GM19397 (cell line): ENCODE results near the gene ITGA6.
"Not testable (repeated sequence)": the region's sequence is repeated elsewhere in the genome, so short reads cannot be mapped to it uniquely, and the experiment has no call there.

ENCODE experiments used
- ATAC-seq: cut with Tn5 transposase; IDR thresholded peaks from one replicate; pipeline ENCODE4 v1.9.1; 2021; ENCODE audit warnings: mild to moderate bottlenecking, moderate library complexity; ENCODE audit not compliant: unreplicated experiment

The ITGA6 gene

DNA sequence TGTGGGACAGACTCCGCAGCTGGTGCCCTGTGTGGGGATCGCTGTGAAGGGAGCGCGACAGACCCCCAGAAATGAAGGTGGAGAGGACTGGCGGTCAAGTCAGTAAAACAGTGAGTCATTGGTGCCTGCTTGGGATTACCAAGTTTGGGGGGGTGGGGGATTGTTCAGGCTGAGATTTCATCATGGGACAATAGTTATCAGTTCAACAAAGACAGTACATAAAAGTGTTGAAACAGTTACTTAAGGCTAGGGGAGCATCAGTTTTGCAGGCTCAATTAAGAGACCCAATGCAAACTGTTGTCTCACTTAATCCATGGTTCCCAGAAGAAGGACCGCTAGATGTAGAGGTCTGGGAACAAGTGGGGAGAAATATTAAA, 86.1 kb downstream of the ITGA6 start:
- ATAC-seq = no peak

DNA sequence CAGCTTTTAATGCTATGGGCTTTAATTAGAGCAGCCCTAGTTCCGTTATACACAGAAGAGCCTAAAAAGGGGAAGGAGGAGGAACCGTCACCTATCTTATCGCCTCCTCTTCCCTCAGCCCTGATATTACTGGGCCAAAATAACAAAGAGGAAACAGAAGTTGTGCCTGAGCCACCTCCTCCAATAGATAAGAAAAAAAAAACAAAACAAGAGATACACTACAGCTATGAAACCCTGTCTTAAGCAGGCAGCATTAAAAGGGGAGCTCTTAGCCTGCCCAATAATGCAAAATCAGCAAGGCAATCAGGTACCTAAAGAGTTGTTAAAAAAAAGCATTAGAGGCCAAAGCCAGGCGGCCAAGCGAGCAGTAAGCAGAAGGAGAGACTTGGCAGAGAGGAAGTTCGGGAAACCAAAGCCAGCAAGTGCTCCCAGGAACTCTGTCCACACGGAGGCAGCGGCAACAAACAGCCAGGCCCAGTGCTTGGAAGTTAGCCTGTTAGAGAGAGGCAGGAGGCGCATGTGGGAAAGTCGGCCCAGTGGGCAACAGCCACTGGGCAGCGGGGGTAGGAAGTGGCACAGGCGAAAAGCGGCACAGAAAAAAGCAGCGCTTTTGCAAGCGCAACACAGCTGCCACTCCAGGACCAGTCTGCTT, 86.7 kb downstream of the ITGA6 start:
- no peak for ATAC-seq

DNA sequence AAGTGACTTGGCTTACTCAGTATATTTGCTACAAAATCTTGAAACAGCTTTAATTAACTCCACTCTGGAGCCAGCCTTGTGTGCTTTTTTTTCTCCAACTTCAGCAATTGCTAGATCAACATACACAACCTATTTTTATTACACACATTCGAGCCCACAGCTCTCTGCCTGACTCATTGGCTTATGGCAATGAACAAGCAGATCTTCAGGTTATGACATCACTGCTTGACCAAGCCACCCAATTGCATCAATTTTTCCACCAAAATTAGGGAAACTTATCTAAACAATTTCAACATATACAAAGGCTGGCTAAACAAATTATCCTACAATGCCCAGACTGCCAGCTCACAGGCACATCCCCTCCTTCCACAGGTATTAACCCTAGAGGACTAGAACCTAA, 88.9 kb downstream of the ITGA6 start:
- no peak for ATAC-seq

DNA sequence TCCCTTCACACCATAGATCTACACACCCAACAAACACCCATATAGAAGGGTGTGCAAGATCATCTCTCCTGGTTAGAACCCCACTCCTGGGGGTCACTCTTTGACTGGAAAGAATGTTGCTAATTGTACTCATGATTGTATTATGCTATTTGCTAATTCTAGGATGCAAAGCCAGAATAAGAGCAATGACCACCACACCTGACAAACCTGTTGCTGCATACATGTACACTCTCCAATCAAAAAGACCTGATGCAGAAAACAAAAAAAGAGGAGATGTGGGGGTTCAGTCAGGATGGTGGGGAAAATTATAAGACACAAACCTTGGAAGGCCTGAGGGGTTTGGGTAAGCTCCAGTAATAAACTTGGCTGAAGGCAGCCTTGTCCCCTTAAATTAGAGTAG, 91.6 kb downstream of the ITGA6 start:
- no peak for ATAC-seq

DNA sequence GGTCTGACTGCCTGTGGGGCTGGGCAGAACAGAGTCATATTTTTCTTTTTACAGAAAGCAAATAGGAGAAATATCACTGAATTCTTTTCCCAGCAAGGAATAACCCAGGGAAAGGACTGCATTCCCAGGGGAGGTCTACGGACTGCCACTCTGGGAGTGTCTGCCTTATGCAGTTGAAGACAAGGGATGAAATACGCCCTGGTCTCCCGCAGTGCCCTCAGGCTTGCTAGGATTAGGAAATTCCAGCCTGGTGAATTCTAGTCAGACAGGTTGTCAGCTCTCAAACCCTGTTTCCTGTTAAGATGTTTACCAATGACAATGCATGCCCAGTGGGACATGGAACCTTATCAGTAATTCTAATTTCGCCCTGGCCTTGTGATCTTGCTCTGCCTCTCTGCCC, 98.2 kb downstream of the ITGA6 start:
- no peak for ATAC-seq

DNA sequence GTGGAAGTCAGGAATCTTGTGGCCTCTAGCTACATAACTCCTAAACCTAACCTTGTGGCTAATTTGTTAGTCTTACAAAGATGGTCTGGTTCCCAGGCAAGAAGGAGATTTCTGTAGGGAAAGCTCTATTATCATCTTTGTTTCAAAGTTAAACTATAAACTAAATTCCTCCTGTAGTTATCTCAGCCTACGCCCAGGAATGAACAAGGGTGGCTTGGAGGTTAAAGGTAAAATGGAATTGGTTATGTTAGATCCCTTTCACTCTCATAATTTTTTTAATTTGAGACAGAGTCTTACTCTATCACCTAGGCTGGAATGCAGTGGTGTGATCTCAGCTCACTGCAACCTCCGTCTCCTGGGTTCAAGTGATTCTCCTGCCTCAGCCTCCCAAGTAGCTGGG, 103.9 kb downstream of the ITGA6 start:
- no peak for ATAC-seq

DNA sequence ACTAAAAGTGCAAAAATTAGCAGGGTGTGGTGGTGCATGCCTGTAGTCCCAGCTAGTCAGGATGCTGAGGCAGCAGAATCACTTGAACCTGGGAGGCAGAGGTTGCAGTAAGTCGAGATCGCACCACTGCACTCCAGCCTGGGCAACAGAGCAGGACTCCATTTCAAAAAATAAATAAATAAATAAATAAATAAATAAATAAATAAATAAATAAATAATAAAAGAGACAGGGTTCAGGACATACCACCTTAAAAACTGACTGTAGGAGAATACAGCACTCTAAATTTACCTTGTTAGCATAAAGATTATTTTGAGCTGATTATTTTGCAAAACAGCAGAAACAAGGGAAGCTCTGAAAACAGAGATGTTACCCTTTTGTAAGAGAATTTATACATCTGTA, 105.1 kb downstream of the ITGA6 start:
- ATAC-seq = not testable (repeated sequence)

DNA sequence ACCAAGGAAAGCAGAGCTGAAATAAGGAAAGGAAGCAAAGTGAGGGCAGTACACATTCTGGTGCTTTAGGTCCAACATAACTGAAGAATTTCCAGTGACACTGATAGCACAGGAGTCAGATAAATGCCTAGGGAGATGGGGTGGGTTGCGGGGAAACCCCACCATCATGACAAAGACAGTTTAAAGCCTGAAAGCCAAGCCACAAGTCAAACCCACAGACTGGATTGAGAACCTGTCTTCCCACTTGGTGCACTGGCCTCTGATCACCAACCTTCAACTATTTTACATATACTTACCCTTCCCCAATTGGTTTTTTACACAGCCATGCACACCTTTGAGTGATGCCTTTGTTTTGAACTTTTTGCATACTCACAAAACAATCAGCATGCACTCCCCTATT, 106.3 kb downstream of the ITGA6 start:
- ATAC-seq = no peak

DNA sequence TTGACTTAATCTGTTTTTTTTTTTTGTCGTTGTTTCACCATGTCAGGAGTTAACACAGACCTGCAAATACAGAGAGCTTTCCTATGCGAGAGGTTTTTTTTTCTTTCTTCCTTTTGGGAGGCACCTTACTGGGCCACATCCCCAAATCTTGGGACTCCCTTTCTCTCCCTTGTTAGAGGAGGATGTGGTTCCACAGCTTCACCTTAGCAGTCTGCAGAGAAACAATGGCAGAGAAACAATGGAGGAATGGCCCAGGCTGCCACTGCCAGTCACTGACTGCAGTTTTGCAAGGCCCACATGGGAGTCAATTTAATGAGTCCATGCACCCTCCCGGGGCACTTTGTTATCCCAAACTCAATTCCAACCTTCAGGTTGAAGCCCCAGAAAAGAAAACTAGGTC, 107.7 kb downstream of the ITGA6 start:
- ATAC-seq = no peak

DNA sequence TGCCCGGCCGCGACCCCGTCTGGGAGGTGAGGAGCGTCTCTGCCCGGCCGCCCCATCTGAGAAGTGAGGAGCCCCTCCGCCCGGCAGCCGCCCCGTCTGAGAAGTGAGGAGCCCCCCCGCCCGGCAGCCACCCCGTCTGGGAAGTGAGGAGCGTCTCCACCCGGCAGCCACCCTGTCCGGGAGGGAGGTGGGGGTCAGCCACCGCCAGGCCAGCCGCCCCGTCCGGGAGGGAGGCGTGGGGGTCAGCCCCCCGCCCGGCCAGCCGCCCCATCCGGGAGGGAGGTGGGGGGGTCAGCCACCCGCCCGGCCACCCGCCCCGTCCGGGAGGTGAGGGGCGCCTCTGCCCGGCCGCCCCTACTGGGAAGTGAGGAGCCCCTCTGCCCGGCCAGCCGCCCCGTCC, 110.5 kb downstream of the ITGA6 start:
- not testable (repeated sequence) for ATAC-seq

DNA sequence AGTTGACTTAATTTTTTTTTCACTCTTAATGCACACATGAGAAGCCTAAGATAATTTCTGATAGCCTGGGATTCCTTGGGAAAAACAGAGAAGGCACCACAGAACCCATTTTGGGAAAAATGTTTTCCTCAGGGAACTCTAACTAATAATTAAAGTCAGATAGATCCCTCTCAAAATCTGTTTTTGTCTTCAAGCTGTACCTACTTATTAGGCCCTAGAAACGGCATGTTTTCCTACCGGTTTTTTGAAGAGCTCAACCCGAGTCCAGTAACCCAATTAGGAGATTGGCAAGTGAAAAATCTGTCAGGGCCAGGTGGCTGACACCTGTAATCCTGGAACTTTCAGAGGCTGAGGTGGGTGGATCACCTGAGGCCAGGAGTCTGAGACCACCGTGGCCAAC, 112.4 kb downstream of the ITGA6 start:
- ATAC-seq = no peak

DNA sequence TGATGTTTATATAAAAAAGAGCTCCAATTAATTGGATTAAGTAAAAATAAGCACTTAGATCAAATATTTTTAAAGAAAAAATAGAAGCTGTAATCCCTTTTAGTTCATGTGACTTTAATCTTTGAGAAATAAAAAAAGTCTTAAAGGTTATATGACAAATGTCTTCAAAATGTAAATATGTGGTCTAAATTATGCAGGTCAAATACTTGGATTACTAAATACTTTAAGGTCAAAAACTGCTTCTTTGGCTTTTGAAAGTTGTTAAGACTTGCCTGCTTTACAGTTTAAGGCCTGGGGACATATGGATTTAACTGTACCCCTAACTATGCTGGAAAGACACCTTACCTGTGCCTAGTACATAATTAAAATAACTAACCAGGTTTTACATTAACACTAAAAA, 113.0 kb downstream of the ITGA6 start:
- no peak for ATAC-seq

DNA sequence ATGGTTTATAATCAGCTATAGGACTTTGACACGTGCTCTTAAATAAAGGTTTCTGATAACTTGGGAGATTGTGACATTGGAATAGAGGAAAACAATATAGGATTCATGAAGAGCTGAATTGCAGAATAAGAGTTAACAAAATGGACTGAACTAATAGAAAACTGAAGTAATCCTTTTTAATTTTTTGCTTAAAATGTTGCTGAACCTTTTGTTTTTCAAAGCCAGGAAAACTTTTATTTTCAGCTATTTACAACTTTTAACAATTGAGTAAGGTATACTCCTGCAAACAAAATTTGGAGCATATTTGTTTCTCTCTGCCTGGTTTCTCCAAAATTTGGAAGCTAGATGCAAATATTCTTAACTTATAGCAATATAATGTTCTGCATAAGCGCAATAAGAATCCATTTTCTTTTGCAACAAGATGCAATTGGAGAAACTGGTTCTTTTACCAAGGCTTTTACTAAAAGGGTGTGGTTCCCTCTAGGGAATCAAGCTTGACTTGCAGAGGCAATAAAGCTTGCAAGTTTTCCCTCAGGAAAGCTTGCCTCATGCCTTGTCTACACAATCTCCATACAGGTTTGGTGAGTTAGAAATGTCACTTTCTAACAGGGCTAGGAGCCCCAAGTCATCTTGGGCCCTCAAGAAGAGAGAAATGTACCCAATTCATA, 118.2 kb downstream of the ITGA6 start:
- ATAC-seq = no peak

DNA sequence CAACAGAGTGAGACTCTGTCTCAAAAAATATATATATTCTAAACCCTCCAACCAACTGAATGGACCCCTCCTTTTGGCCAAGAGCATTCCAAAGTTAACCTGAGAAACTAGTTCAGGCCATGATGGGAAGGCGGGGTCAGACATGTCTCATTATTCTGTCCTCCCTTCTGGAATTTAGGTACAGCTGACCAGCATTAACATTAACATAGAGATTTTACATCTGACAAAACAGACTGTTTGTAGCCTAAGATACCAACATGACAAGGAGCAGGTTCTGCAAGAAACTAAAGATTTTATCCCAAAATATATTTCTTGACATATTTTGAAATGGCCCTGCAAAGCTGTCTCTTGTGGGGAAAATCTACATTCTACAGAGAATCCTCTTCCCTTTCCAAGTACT, 121.7 kb downstream of the ITGA6 start:
- ATAC-seq = no peak

DNA sequence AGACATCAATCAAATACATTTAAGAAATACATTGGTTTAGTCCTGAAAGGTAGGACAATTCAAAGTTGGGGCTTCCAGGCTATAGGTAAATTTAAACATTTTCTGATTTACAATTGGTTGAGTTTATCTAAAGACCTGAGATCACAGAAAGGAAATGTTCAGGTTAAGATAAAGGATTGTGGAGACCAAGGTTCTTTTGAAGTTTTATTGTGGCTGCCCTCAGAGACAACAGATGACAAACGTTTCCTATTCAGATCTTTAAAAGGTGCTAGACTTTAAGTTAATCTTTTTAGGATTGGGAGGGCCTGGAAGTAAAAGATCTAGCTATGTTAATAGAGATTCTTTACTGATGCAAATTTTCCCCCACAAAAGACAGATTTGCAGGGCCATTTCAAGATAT, 122.4 kb downstream of the ITGA6 start:
- ATAC-seq = not testable (repeated sequence)

DNA sequence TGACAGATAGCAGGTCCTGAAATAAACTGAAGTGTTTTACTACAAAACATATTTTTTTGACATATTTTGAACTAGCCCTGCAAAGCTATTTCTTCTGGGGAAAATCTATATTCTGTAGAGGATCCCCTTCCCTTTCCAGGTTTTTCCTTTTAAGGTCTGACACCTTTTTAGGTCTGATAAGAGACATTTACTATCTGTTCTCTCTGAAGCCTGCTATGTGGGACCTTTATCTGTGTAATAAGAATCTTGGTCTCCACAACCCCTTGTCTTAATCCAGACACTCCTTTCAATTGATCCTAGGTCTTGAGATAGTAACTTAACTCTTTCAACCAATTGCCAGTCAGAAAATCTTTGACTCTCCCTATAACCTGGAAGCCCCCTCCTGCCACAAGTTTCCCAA, 123.0 kb downstream of the ITGA6 start:
- ATAC-seq = no peak

DNA sequence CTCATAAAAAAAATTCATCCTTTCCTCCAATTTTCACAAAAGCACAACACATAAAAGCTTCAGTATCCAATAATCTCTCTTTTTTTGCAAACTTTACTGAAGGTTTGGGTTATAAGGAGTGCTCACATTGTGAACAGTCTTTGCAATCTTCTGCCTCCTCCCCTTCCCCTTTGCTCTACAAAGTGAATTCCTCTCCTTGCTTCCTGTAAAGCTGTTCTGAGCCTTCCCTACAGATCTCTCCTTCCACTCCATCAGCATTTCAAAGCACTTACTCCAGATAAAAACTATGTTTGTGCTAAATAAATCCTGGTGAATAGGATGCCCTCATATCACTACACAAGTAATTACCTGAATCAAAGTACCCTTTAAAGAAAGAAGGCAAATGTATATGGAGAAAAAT, 123.9 kb downstream of the ITGA6 start:
- ATAC-seq = no peak

DNA sequence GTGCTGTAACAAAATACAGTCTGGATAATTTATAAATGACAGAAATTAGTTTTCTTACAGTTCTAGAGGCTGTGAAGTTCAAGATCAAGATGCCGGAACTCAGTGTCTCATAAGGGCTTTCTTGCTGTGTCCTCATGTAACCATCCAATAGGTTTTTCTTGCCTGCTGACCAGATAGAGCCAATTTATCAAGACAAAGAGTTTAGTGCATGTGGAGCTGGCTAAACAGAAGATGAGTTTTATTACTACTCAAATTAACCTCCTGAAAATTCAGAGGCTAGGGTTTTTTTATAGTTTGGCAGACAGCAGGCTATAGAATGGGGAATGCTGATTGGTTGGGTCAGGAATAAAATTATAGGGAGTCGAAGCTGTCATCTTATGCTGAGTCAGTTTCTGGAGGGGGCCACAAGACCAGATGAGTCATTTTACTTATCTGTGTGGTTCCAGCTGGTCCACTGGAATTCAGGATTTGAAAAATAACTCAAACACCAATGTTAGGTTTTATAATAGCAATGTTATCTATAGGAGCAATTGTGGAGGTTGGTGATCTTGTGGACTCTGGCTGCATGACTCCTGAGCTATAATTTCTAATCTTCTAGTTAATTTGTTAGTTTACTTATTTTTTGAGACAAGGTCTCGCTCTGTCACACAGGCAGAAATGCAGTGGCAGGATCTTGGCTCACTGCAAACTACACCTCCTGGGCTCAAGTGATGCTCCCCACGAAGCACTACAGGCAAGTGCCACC, 125.3 kb downstream of the ITGA6 start:
- ATAC-seq = no peak

DNA sequence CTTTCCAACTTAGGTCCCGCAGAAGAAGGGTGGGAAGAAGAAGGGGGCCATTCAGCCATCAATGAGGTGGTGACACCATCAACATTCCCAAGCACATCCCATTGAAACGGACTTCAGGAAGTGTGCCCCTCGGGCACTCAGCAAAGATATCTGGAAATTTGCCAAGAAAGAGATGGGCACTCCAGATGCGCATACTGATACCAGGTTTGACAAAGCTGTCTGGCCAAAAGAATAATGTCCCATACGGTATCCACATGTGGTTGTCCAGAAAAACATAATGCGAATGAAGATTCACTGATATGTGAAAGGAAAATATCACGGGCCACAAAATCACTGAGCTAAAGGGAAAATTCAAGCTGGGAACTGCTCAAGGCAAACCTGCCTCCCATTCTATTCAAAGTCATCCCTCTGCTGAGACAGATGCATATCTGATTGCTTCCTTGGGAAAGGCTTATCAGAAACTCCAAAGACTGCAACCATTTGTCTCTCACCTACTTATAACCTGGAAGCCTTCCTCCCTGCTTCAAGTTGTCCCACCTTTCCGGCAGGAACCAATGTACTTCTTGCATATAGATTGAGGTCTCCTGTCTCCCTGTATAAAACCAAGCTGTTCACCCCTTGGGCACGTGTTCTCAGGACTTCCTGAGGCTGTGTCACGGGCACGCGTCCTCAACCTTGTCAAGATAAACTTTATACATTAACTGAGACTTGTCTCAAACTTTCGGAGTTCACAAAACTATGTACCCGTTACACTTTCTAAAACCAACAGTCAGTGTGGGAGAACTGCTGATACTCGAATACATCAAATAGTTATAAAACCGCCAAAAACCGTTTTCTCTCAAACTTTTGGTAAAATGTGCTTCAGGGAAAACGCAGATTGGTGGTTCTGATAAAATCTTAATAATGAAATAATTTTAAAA, 127.2 kb downstream of the ITGA6 start:
- no peak for ATAC-seq

DNA sequence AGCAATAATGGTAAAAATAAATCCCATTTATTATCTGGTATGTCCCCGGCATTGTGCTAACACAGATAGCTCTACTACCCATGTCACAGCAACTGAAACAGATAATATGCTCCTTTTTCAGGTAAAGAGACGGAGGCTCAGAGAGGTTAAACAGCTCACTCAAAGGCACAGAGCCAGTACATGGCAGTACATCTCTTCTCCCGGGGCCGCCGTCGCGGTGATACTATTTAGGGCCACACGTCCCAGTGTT, 127.8 kb downstream of the ITGA6 start:
- ATAC-seq = no peak
